Natural killer cell treated with Interleukin-12 subunit alpha and Interleukin-12 subunit beta and Interleukin-15 and Interleukin-18, amount 100 ng/mL, for 72 hours (primary cell): ENCODE results near the gene INTS3. TPM values are rescaled to one million over a fixed set of nuclear protein-coding genes. Genes with fewer than 3 reads are reported as not detected.

Source experiments
- ATAC-seq, 2 donors: fragments of 150-1000 bp; cut with Tn5 transposase in 1 of 2; sonication (Bioruptor Pico), chemical (Tn5 transposase) in 1 of 2; 2 replicates each; pipeline ENCODE4 v1.10.0; 2021
- DNase-seq: peaks from one replicate; pipeline ENCODE4 v3.0.0; 2022; ENCODE audit warnings: low spot score
- H3K27ac Mint-ChIP-seq, 2 donors: 1 replicate in 1 of 2; 2 replicates in 1 of 2; pipeline ENCODE4 v1.8.0; 2022; ENCODE audit warnings: mixed read lengths in 2 of 2, mild to moderate bottlenecking in 1 of 2, moderate library complexity in 1 of 2
- H3K27me3 Mint-ChIP-seq, 2 donors: 1 replicate in 1 of 2; 2 replicates in 1 of 2; pipeline ENCODE4 v1.8.0; 2022; ENCODE audit warnings: mixed read lengths in 2 of 2
- H3K36me3 Mint-ChIP-seq: one replicate; pipeline ENCODE4 v1.8.0; 2022; ENCODE audit warnings: mixed read lengths
- H3K4me1 Mint-ChIP-seq, 2 donors: 1 replicate in 1 of 2; 2 replicates in 1 of 2; pipeline ENCODE4 v1.8.0; 2022; ENCODE audit warnings: low read depth in 2 of 2, mixed read lengths in 2 of 2, mild to moderate bottlenecking in 1 of 2
- H3K4me3 Mint-ChIP-seq: one replicate; pipeline ENCODE4 v1.8.0; 2022; ENCODE audit warnings: mixed read lengths
- H3K9me3 Mint-ChIP-seq: 2 replicates; pipeline ENCODE4 v1.8.0; 2022; ENCODE audit warnings: mixed read lengths
- total RNA-seq, 2 donors: library from RNA; stranded (reverse); gene quantifications; one replicate each; pipeline ENCODE4 v1.2.3, GENCODE V29; 2022

The INTS3 gene
- total RNA-seq, 2 donors from 2014 or later: 42.1 to 62.0 TPM

DNA sequence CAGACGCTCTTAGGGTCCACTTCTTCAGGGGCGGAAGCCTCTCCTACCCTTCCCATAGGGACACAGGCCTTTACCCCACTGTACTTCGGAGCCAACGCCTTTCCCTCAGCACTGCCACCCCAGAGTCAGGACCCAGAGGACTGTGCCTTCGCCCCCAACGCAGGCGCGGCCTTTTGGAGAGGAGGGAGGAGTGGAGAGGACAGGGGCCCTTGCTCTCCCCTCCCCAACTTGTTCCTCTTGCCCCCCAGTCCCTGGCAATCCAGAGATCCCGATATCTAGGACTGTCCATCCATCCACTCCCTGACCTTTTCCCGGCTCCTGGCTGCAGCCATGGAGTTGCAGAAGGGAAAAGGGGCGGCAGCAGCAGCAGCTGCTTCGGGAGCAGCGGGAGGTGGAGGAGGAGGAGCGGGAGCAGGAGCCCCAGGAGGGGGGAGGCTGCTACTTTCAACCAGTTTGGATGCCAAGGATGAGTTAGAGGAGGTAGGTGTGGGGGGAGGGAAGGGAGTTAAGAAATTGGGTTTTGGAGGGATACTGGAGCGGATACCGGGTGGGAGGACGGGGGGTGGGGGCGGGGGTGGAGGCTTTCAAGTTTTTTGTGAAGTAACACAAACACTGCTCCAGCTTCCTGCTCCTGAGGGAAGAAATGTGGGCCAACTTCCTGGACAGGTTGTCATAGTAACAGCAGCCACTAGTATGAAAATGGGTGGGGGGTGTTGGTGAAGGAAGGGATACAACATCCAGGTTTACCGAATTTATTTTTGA, 636 bp downstream of the INTS3 start:
- no peaks in the 10 kb centered on the region for H3K9me3 Mint-ChIP-seq

DNA sequence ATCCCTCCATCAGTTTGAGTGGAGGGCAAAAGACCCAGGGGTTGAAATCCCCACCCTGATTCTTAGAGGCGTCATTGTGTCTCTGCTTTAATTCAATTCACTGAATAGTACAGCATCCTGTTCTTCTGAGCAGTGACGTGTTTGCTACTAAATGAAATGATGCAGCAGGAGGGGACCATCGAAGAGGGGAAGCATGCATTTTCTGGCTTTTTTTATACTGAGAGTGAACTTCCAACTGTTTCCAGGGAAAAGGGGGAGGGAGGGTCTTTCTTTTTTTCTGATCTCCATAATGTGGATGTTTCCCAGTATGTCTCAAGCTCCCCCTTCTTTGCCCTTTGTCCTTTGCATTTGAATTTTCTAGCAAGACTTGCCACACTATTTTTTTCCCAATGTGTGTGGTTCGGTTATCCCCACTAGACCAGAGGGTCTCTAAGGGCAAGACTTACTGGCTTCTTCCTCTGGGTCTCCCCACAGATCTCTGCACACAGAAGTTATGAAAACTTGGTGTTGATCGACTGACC, 2.7 kb downstream of the INTS3 start:
- Mint-ChIP-seq H3K4me1 (peaks cover 12 to 20% of the 10 kb centered on the region in 2 donors), H3K36me3 (no peaks in the 10 kb centered on the region), H3K27me3 (no peaks in the 10 kb centered on the region), H3K4me3 (peak overlapping the region; percentile 20), H3K9me3 (no peaks in the 10 kb centered on the region), H3K27ac (peak overlapping the region; percentile 84 to 95)
- ATAC-seq (no peak), DNase-seq (no peak)

More for the DNA sequence above, 636 bp downstream of the INTS3 start:
- Mint-ChIP-seq H3K4me3 (peak overlapping the region; percentile 89), H3K36me3 (no peaks in the 10 kb centered on the region), H3K27me3 (no peaks in the 10 kb centered on the region), H3K27ac (peak overlapping the region; percentile 84 to 95), H3K4me1 (peaks cover 7 to 20% of the 10 kb centered on the region in 2 donors)
- ATAC-seq (no peak), DNase-seq (no peak)

DNA sequence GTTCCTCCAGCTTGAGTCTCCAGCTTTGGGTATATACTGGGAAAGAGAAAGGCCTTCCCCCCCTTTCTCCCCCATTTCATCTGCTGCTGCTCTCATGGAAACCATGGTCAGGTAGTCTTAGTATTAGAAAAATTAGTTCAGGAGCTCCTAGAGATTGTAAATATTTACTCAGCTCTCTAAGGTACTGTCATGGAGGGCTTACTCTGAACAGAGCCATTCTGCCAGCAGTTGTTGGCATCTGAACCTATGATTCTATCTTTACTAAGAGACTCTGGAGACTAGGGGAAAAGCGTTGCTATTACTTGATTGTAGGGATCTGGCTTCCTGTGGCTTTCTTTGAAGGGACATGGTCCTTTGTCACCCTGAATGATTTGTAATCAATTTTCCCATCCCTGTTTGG, 6.1 kb downstream of the INTS3 start:
- no peak overlapping the region for H3K27ac Mint-ChIP-seq
- no peak for DNase-seq
- no peak for ATAC-seq
- H3K4me1 Mint-ChIP-seq: peaks cover 10 to 14% of the 10 kb centered on the region in 2 donors
- no peaks in the 10 kb centered on the region for H3K27me3 Mint-ChIP-seq
- no peaks in the 10 kb centered on the region for H3K9me3 Mint-ChIP-seq
- H3K36me3 Mint-ChIP-seq: no peaks in the 10 kb centered on the region
- H3K4me3 Mint-ChIP-seq: no peak overlapping the region

DNA sequence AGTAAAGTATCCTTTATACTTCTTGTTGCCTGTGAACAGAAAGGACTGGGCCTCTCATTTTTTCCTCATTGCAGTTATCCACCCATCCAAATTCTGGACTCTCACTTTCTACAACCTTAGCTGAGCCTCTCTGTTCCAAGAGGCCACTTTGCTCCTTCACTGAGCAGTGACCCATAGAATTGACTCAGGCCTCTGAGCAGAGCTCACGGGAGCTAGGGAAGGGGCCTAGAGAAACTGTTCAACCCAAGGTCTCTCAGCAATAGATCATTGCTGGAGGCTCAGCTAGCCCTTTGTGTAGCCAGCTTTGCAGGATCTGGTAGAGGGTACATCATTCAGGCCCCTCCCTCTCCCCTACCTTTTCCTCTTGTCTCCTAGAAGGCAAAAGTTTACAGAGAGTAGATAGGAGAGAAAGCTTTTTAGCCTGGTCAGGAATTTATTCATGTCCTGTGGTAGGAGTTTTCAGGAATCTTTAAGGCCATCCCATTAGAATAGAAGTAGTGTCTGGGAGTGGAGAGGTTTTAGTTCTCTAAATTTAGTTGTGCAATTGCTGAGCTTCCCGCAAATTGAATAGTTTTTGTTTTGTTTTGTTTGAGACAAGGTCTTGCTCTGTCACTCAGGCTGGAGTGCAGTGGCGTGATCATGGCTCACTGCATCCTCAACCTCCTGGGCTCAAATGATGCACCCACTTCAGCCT, 6.7 kb downstream of the INTS3 start:
- Mint-ChIP-seq H3K4me3 (no peak overlapping the region), H3K36me3 (no peaks in the 10 kb centered on the region), H3K27me3 (no peaks in the 10 kb centered on the region), H3K9me3 (no peaks in the 10 kb centered on the region), H3K27ac (peak overlapping the region in 1 of 2 donors; percentile 12), H3K4me1 (peaks cover 5 to 10% of the 10 kb centered on the region in 2 donors)
- DNase-seq: no peak
- no peak for ATAC-seq

DNA sequence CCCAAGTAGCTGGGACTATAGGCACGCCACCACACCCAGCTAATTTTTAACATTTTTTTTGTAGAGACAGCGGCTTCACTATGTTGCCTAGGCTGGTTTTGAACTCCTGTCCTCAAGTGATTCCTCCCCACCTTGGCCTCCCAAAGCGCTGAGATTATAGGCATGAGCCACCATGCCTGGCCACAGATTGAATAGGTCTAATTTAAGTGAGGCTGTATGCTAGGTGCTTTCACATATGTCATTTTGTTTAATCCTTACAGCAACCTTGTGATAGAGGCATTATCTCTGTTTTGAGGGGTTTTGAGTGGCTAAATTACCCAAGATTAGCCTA, 7.2 kb downstream of the INTS3 start:
- no peaks in the 10 kb centered on the region for H3K27me3 Mint-ChIP-seq
- H3K4me3 Mint-ChIP-seq: no peak overlapping the region
- no peak for ATAC-seq
- no peaks in the 10 kb centered on the region for H3K9me3 Mint-ChIP-seq
- peak overlapping the region in 1 of 2 donors; percentile 12 for H3K27ac Mint-ChIP-seq
- no peaks in the 10 kb centered on the region for H3K36me3 Mint-ChIP-seq
- peaks cover 5 to 10% of the 10 kb centered on the region in 2 donors for H3K4me1 Mint-ChIP-seq
- DNase-seq: no peak

DNA sequence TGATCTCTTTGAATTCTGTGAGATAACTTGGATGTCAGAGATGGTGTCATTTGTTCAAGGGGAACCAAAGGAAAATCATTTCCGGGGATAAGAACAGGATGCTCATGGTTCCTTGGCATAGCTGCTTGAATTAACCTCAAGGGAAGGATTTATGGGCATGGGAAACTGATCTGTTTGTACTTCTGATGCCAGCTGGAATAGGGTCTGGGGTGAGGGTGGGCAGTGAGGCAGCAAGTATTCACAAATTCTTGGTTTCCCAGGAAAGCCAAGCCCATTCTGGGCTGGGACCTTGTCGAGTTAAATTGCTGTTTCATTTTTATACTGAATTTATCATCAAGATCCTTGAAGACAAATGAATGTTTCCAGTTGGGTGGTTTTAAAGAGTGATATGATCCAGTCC, 14.1 kb downstream of the INTS3 start:
- H3K27me3 Mint-ChIP-seq: no peaks in the 10 kb centered on the region
- no peak overlapping the region for H3K27ac Mint-ChIP-seq
- H3K9me3 Mint-ChIP-seq: no peaks in the 10 kb centered on the region
- peaks cover 4 to 11% of the 10 kb centered on the region in 2 donors for H3K4me1 Mint-ChIP-seq
- no peak overlapping the region for H3K4me3 Mint-ChIP-seq
- no peak for DNase-seq
- H3K36me3 Mint-ChIP-seq: peaks cover 29% of the 10 kb centered on the region
- ATAC-seq: no peak

DNA sequence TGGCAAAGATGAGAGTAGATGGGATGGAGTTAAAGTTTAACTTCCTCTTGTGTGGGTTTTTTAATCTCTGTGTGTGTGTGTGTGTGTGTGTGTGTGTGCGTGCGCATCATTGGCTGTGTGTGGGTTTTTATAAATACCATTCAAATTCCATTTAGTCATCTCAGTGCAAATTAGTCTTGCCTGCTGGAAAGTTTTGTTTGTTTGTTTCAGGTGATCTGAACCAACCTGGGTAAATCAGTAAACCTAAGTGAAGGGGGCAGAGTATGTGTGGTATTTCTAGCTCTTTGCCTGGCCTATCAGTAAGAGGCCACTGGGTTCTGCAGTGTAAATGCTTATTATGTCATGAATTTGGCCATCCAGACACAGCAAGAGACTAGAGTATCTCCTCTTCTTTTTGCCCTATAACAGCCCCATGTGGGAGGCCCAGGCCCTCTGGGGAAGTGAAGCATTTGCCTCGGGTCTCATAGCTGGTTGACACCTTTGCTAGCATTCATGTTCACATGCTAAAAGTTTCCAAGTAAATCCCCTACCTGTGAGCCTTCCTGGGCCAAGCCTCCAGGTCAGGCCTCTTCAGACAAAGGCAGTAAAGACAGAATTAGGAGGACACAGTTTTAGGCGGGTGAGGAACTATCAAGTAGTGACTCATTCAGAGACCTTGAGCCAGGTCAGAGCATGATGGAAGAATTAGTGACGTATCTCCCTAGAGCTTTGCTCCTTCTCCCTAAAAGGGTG, 14.7 kb downstream of the INTS3 start:
- Mint-ChIP-seq H3K27me3 (no peaks in the 10 kb centered on the region), H3K9me3 (no peaks in the 10 kb centered on the region), H3K27ac (peak overlapping the region in 1 of 2 donors; percentile 1), H3K36me3 (peaks cover 29% of the 10 kb centered on the region), H3K4me1 (peaks cover 4 to 11% of the 10 kb centered on the region in 2 donors), H3K4me3 (no peak overlapping the region)
- DNase-seq (no peak), ATAC-seq (no peak)

DNA sequence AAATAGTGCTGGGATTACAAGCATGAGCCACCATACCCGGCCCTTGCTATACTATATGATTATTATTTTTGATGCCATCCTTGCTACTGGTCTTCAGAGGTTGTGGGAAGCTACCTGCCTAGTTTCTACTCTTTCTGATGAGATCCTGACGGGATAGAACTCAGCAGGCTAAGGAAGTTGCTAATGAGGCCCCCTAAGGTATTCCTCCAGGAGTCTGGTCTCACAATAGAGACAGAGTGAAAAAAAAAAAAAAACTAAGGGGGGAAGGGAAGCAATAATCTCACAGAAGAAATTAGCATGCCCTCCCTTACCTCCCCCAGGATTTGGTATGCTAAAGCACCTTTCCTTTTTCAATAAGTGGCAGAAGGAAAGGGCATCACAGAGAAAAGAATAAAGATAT, 17.6 kb downstream of the INTS3 start:
- Mint-ChIP-seq H3K27ac (no peak overlapping the region), H3K9me3 (no peaks in the 10 kb centered on the region), H3K4me1 (peaks cover 11 to 12% of the 10 kb centered on the region in 2 donors), H3K36me3 (peaks cover 39% of the 10 kb centered on the region), H3K27me3 (no peaks in the 10 kb centered on the region), H3K4me3 (no peak overlapping the region)
- DNase-seq (no peak), ATAC-seq (no peak)

DNA sequence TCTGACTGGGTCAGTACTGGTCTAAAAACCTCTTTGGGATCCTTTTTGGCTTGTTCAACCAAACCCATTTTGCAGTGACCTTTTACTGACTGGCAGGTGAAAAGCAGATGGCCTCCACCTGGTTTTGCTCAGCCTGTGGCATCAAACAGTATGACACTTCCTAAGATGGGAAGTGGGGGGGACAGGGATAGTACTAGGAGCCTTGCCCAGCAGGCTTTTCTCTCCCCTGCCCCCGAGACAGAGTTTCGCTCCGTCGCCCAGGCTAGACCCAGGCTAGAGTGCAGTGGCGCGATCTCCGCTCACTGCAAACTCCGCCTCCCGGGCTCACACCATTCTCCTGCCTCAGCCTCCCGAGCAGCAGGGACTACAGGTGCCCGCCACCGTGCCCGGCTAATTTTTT, 18.3 kb downstream of the INTS3 start:
- Mint-ChIP-seq H3K27me3 (no peaks in the 10 kb centered on the region), H3K36me3 (peaks cover 44% of the 10 kb centered on the region), H3K27ac (no peak overlapping the region), H3K4me1 (peaks cover 11 to 12% of the 10 kb centered on the region in 2 donors), H3K4me3 (no peak overlapping the region), H3K9me3 (no peaks in the 10 kb centered on the region)
- no peak for ATAC-seq
- DNase-seq: no peak

DNA sequence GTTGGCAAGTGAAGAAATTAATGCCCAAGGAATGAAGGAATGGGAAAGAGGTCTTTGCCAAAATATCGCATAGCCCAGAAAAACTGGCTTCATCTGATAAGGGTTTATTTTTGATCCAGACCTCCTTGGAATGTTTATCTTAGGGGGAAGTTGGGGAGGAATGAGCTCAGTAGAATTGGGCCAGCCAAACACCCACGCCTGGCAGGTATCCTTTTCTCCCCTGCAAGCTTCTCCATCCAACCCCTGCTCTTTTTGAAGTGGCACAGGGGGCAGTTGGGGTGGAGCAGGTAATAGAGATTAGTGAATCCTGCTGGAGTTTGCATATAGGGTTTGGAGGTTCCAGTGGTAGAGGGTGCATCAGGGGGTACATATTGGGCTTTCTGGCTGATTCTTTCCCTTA, 21.1 kb downstream of the INTS3 start:
- Mint-ChIP-seq H3K27ac (no peak overlapping the region), H3K4me3 (no peak overlapping the region), H3K4me1 (peaks cover 4 to 8% of the 10 kb centered on the region in 2 donors), H3K36me3 (peaks cover 32% of the 10 kb centered on the region), H3K27me3 (no peaks in the 10 kb centered on the region), H3K9me3 (no peaks in the 10 kb centered on the region)
- DNase-seq (no peak), ATAC-seq (no peak)

DNA sequence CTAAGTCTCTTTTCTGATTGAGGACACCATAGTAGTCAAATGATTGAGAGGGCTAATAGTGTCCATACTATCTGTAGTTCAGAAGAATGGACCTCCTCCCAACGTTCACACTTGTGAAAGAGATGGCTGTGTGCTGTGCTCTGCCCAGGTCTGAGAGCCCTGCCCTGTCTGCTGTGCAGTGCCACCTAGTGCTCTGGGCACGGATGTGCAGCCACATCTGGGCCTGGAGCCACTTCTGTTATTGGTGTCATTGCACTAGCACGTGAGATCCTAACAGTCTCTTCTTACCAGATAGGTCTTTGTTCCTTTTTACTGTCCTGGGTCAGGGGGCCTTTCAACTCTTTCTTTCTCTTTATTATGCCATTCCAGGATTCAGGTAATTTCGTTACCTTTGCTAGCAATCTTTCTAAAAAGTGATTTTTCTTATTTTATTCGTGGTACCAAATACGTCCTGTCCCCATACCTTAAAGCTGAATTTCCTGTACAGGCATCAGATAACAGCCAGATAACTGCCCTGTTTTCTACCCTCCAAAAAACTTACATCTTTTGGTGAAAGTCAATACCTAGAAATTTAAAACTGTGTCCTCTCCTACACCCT, 21.7 kb downstream of the INTS3 start:
- DNase-seq: peak; percentile 87
- ATAC-seq: peak; percentile 95 to 97
- Mint-ChIP-seq H3K27me3 (no peaks in the 10 kb centered on the region), H3K4me3 (no peak overlapping the region), H3K4me1 (peaks cover 1 to 8% of the 10 kb centered on the region in 2 donors), H3K9me3 (no peaks in the 10 kb centered on the region), H3K36me3 (peaks cover 29% of the 10 kb centered on the region), H3K27ac (peak overlapping the region in 1 of 2 donors; percentile 31)

DNA sequence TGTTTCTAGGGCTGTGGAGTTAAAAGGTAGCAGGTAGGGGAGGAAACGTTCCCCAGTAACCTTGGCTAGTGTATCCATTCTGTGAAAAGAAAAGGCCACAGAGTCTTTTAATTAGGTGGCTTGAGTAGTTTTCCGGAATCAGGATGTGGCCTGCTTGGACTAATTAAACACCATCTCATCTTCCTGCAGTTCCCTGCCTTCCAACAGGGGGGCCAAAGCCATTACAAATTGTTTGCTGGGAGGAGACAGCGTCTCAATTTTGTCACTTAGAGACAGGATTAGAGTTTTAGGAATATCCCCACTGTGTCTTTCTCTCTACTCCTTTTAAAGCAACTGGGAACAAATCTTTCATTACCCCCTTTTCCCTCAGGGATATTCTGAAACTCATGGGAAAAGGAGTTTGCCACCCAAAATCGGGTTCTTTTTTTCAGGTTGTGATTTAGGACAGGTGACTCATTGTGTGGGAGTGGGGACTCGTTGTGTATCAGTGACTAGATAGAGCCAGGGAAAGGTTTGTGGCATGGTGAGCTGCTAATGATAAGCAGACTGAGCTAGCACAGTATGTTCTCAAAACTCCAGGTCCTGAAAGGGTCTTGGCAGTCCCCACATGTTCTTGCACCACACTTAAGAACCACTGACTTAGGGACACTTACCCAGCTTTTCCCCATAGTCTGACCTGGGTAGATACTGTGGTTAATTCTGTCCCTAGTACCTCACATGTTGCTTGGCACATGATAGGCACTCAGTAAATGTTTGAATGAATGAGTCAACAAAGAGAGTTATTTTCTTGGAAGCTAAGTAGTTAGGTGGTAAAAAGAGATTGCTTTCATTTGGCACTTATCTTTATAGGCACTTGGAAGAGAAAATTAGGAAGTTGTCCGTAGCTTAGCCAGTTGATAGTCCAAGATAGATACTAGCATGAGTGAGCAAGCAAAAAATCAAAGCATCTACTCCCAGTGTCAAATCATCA, 22.5 kb downstream of the INTS3 start:
- peaks cover 0 to 8% of the 10 kb centered on the region in 2 donors for H3K4me1 Mint-ChIP-seq
- DNase-seq (no peak), ATAC-seq (no peak)
- H3K4me3 Mint-ChIP-seq: no peak overlapping the region
- H3K27ac Mint-ChIP-seq: peak overlapping the region in 1 of 2 donors; percentile 31
- H3K36me3 Mint-ChIP-seq: peaks cover 27% of the 10 kb centered on the region
- no peaks in the 10 kb centered on the region for H3K9me3 Mint-ChIP-seq
- H3K27me3 Mint-ChIP-seq: no peaks in the 10 kb centered on the region
